HEK293T (cell line): ENCODE results near the gene COG4.
"Not testable (repeated sequence)": the region's sequence is repeated elsewhere in the genome, so short reads cannot be mapped to it uniquely, and the experiment has no call there.

Experiments used
- ARNT ChIP-seq: fragments of 450-650 bp; IDR thresholded peaks from 2 replicates; pipeline ENCODE4 v1.6.1; 2017; ENCODE audit warnings: mild to moderate bottlenecking
- BHLHE40 ChIP-seq: fragments of 450-650 bp; IDR thresholded peaks from 2 replicates; pipeline ENCODE4 v1.6.1; 2016; ENCODE audit warnings: mild to moderate bottlenecking, moderate library complexity, borderline replicate concordance
- FOXA1 ChIP-seq: fragments of 450-650 bp; IDR thresholded peaks from 2 replicates; pipeline ENCODE4 v1.6.1; 2016; ENCODE audit warnings: mild to moderate bottlenecking
- FOXK2 ChIP-seq: fragments of 450-650 bp; IDR thresholded peaks from 2 replicates; pipeline ENCODE4 v1.6.1; 2016; ENCODE audit warnings: mild to moderate bottlenecking
- L3MBTL2 ChIP-seq: fragments of 450-650 bp; conservative IDR thresholded peaks from 2 replicates; pipeline ENCODE4 v1.6.1; 2016; ENCODE audit warnings: mild to moderate bottlenecking
- NFRKB ChIP-seq: fragments of 450-650 bp; IDR thresholded peaks from 2 replicates; pipeline ENCODE4 v1.6.1; 2016; ENCODE audit warnings: mild to moderate bottlenecking, moderate library complexity

GRCh38 chr16:70524399-70524825 is 1.1 kb upstream of the COG4 start:
- TF ChIP-seq BHLHE40, FOXA1, NFRKB, FOXK2, ARNT, L3MBTL2: not testable (repeated sequence)
